ENCODE results near the gene ADAMTS6.

DNA sequence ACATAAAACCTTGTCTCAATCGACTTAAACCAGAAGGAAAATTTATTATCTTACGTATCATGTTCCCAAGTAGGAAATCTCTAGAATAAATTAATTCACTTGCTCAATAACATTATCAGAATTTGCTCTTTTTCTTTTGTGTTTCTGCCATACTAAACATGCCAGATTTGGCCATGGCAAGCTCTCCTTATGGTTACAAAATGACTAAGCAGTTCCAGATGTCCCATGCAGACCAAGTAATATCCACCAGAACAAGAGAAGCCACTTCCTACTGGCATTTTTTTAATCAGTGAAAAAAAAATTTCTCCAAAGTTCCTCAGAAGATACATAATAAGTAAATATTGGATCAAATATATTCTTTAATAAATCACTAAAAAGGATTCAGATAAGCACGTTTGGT lies 25.2 kb upstream of the ADAMTS6 start:
- TF ChIP-seq, protein P1, sequence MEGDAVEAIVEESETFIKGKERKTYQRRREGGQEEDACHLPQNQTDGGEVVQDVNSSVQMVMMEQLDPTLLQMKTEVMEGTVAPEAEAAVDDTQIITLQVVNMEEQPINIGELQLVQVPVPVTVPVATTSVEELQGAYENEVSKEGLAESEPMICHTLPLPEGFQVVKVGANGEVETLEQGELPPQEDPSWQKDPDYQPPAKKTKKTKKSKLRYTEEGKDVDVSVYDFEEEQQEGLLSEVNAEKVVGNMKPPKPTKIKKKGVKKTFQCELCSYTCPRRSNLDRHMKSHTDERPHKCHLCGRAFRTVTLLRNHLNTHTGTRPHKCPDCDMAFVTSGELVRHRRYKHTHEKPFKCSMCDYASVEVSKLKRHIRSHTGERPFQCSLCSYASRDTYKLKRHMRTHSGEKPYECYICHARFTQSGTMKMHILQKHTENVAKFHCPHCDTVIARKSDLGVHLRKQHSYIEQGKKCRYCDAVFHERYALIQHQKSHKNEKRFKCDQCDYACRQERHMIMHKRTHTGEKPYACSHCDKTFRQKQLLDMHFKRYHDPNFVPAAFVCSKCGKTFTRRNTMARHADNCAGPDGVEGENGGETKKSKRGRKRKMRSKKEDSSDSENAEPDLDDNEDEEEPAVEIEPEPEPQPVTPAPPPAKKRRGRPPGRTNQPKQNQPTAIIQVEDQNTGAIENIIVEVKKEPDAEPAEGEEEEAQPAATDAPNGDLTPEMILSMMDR (IDR thresholded peaks at IDR 0.05), result no peak
- TF ChIP-seq POLR2AphosphoS5 (IDR thresholded peaks at IDR 0.05), result no peak
- TF ChIP-seq POLR2A (IDR thresholded peaks at IDR 0.05), result no peak
